CD4-positive, CD25-positive, alpha-beta regulatory T cell (primary cell): Measurements from ENCODE around the gene RPS21. TPM values are rescaled to one million over a fixed set of nuclear protein-coding genes. Genes with fewer than 3 reads are reported as not detected.
"Not testable (repeated sequence)": the region's sequence is repeated elsewhere in the genome, so short reads cannot be mapped to it uniquely, and the experiment has no call there.

Experiments
- ATAC-seq, 2 donors: fragments of 150-1000 bp; cut with Tn5 transposase; one replicate each; pipeline ENCODE4 v1.10.0; 2021; ENCODE audit warnings: low read depth in 2 of 2, moderate number of reproducible peaks in 2 of 2, moderate library complexity in 1 of 2
- DNase-seq, 3 donors: peaks; one replicate each; pipeline versions ENCODE4 v3.0.0 to v3.0.0-alpha.2; 2012 to 2022; ENCODE audit warnings: mixed read lengths in 1 of 3
- H3K27ac ChIP-seq: one replicate; pipeline ENCODE4 v1.7.0; 2013; ENCODE audit warnings: mild to moderate bottlenecking, low read length; ENCODE audit not compliant: insufficient read depth, poor library complexity, severe bottlenecking
- H3K27me3 ChIP-seq: one replicate; pipeline ENCODE4 v1.7.0; 2013; ENCODE audit warnings: low read length; ENCODE audit not compliant: control insufficient read depth, insufficient read depth
- H3K36me3 ChIP-seq: one replicate; pipeline ENCODE4 v1.7.0; 2013; ENCODE audit warnings: mild to moderate bottlenecking, low read length, moderate library complexity; ENCODE audit not compliant: control insufficient read depth, insufficient read depth
- H3K4me1 ChIP-seq: 2 replicates; pipeline ENCODE4 v1.7.0; 2013; ENCODE audit warnings: mild to moderate bottlenecking, low read length; ENCODE audit not compliant: insufficient read depth, control insufficient read depth, poor library complexity, severe bottlenecking
- H3K4me3 ChIP-seq: one replicate; pipeline ENCODE4 v1.7.0; 2013; ENCODE audit warnings: low read depth, mild to moderate bottlenecking, low read length, moderate library complexity
- H3K9me3 ChIP-seq, 2 experiments: 1 replicate in 1 of 2; 2 replicates in 1 of 2; pipeline ENCODE4 v1.7.0; 2013; ENCODE audit warnings: low read length in 2 of 2, mild to moderate bottlenecking in 1 of 2, moderate library complexity in 1 of 2; ENCODE audit not compliant: control insufficient read depth in 2 of 2
- H3K27ac Mint-ChIP-seq, 3 donors: one replicate each; pipeline ENCODE4 v1.8.0; 2020 to 2022; ENCODE audit warnings: mild to moderate bottlenecking in 3 of 3, mixed read lengths in 3 of 3, moderate library complexity in 2 of 3
- H3K27me3 Mint-ChIP-seq: one replicate; pipeline ENCODE4 v1.8.0; 2022; ENCODE audit warnings: mild to moderate bottlenecking, mixed read lengths
- H3K36me3 Mint-ChIP-seq: one replicate; pipeline ENCODE4 v1.8.0; 2020; ENCODE audit warnings: mixed read lengths
- H3K4me1 Mint-ChIP-seq, 4 donors: one replicate each; pipeline ENCODE4 v1.8.0; 2020 to 2022; ENCODE audit warnings: mixed read lengths in 4 of 4, mild to moderate bottlenecking in 1 of 4
- H3K4me3 Mint-ChIP-seq, 4 donors: one replicate each; pipeline ENCODE4 v1.8.0; 2020 to 2022; ENCODE audit warnings: mild to moderate bottlenecking in 4 of 4, mixed read lengths in 4 of 4, moderate library complexity in 3 of 4
- H3K9me3 Mint-ChIP-seq, 7 donors: one replicate each; pipeline ENCODE4 v1.8.0; 2020 to 2022; ENCODE audit warnings: mixed read lengths in 7 of 7, mild to moderate bottlenecking in 3 of 7, moderate library complexity in 2 of 7
- polyA plus RNA-seq, 4 donors: library from polyadenylated mRNA; unstranded; fragments of 300-500 nt; fragmentation: Illumina TruSeq; gene quantifications; one replicate each; pipeline ENCODE4 v1.2.3, GENCODE V29; 2021
- total RNA-seq: library from RNA; stranded (reverse); gene quantifications from one replicate; pipeline ENCODE4 v1.2.3, GENCODE V29; 2022

The RPS21 gene
- total and polyA plus RNA-seq, 5 donors from 2014 or later = 1,945 to 3,094 (median 2,256) TPM

DNA sequence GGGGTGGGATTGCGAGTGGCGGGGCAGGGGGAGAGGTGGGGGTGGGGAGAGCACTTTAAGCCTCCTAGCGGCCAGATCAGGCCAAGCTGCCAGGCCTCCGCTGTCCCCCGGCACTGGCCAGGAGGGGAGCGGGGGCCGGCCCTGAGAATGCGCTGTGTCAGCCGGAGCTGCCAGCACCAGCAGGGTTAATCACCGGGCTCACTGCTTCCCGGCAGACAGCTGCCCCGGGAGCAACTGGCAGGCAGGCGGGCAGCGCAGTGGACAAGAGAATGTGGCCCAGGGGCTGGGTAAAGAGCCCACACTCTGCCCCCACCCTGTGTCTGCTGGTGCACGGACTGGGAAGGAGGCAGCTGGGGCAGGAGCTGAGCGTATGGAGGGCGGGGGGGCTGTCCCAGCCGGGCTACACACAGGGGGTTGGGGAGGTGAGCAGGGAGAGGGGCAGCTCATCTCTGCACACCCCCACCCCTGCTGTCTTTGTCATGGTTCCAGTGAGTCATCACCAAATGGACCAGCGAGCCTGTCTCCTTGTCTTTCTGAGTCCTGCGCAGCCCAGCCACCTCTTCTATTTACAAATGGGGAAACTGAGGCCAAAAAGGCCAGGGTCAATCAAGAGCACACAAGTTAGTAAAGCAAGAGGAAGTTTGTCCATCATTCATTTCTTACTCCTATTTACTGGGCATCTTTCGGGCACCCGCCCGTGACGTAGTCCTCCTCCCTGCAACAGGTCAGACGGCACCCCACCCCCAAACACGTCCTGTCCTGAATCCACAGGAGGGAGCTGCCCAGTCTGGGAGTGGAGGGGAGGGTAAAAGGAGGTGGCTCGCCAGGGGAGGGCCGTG is 17.7 kb upstream of the RPS21 start:
- H3K27me3 Mint-ChIP-seq = peaks cover 30% of the 10 kb centered on the region
- H3K4me1 Mint-ChIP-seq = peaks cover 0 to 7% (median 0%) of the 10 kb centered on the region in 4 donors
- no peaks in the 10 kb centered on the region for H3K9me3 ChIP-seq
- DNase-seq (no peak), ATAC-seq (no peak)
- no peak overlapping the region for H3K27ac Mint-ChIP-seq
- no peaks in the 10 kb centered on the region for H3K36me3 ChIP-seq
- no peaks in the 10 kb centered on the region for H3K9me3 Mint-ChIP-seq
- peak overlapping the region in 2 of 4 donors; percentile 21 to 53 for H3K4me3 Mint-ChIP-seq
- H3K4me3 ChIP-seq = no peak overlapping the region
- no peaks in the 10 kb centered on the region for H3K36me3 Mint-ChIP-seq
- H3K27me3 ChIP-seq = no peaks in the 10 kb centered on the region
- no peak overlapping the region for H3K27ac ChIP-seq
- H3K4me1 ChIP-seq = peaks cover 25% of the 10 kb centered on the region

DNA sequence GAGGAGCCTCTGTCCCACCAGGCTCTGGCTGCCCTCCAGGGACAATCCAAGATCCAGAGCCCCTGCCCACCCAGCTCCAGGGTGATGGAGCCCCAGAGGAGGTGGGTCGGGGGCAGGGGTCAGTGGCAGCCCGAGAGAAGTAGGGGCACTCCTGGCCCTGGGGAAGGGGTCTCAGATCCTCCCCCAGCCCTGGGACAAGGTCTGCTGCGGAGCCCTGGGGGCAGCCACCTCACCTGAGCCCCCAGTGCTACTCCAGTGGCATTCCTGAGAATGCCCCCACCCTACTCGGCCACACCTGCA is 17.1 kb upstream of the RPS21 start:
- no peak overlapping the region for H3K27ac Mint-ChIP-seq
- ATAC-seq = no peak
- no peaks in the 10 kb centered on the region for H3K27me3 ChIP-seq

DNA sequence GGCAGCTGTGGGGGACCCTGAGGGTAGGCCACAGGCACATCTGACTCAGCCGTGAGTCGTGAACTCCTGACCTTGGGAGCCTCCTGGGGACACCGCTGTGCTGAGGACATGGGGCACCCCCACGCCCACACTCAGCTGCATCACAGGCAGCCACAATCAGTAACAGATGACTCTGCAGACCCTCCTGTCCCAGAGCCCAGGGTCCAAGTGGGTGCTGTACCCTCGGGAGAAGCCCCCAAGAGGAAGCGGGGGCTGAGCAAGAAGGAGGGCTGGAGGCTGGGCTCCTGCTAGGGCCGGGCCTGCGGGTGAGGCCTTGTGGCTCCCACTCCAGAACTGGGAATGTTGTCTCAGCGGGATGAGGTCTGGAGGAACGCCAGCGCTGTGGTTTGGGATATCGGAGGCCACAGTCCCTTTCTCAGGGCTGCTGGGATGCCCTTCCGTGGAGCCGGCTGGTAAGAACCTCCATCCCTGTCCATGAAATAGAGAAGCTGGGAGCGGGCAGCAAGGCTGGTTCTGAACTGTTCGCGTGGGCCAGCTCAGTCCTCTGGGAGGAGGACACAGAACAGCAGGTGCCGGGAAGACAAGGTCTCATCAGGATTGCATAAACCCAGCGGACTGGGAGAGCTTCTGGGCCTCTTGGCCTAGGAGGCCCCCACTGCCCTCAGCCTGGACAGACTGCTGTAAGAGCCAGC is 16.6 kb upstream of the RPS21 start:
- H3K36me3 ChIP-seq = no peaks in the 10 kb centered on the region
- Mint-ChIP-seq H3K36me3 (no peaks in the 10 kb centered on the region), H3K27ac (no peak overlapping the region), H3K4me1 (peaks cover 0 to 7% (median 0%) of the 10 kb centered on the region in 4 donors), H3K27me3 (peaks cover 20% of the 10 kb centered on the region), H3K9me3 (no peaks in the 10 kb centered on the region), H3K4me3 (no peak overlapping the region)
- H3K27ac ChIP-seq = no peak overlapping the region
- H3K27me3 ChIP-seq = no peaks in the 10 kb centered on the region
- H3K4me1 ChIP-seq = peaks cover 25% of the 10 kb centered on the region
- ATAC-seq (no peak), DNase-seq (no peak)
- H3K9me3 ChIP-seq = no peaks in the 10 kb centered on the region
- no peak overlapping the region for H3K4me3 ChIP-seq

More for the DNA sequence above, 17.1 kb upstream of the RPS21 start:
- Histone ChIP-seq H3K27ac (no peak overlapping the region), H3K4me1 (peaks cover 25% of the 10 kb centered on the region), H3K9me3 (no peaks in the 10 kb centered on the region), H3K36me3 (no peaks in the 10 kb centered on the region), H3K4me3 (no peak overlapping the region)
- DNase-seq = no peak
- Mint-ChIP-seq H3K9me3 (no peaks in the 10 kb centered on the region), H3K4me3 (no peak overlapping the region), H3K4me1 (peaks cover 0 to 7% (median 0%) of the 10 kb centered on the region in 4 donors), H3K36me3 (no peaks in the 10 kb centered on the region), H3K27me3 (peaks cover 25% of the 10 kb centered on the region)

DNA sequence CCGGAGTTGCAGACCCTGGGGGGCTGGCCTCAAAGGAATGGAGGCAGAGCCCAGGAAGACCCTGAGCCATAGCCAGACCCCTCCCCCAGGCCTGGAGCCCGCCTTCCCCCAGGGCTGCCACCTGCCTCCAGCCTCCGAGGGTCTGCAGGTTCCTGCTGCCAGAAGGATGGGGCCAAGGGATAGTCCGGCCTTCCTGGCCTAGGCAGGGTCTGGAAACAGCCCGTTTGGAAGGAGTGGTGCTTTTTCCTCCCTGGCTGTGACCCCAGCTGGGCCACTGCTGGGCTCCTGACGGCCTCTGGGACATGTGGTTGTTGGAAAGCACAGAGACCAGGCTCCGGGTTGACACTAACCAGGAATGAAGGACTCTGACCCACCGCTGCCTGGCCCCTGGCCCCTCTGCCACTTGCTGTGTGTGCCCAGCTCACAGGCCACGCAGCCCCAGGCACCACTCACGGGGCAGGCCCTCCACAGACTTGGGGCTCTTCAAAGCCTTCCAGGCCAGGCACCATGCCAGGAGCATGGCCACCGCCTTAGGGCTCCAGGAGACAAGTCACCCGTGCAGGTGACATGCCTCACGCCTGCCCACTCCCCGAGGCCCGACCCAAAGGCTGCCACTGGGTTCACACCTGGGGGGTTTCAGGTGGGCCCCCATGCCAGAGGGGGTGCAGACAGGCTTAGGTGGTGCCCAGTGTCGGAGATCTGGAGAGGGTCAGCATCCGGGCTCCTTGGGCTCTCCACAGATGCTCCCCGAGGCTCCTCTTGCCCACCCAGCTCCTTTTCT is 15.9 kb upstream of the RPS21 start:
- H3K4me1 ChIP-seq = peaks cover 24% of the 10 kb centered on the region
- H3K4me1 Mint-ChIP-seq = peaks cover 0 to 7% (median 0%) of the 10 kb centered on the region in 4 donors
- DNase-seq = no peak
- H3K9me3 ChIP-seq = no peaks in the 10 kb centered on the region
- no peak for ATAC-seq
- no peak overlapping the region for H3K27ac Mint-ChIP-seq
- no peaks in the 10 kb centered on the region for H3K27me3 ChIP-seq
- H3K9me3 Mint-ChIP-seq = no peaks in the 10 kb centered on the region
- no peaks in the 10 kb centered on the region for H3K36me3 Mint-ChIP-seq
- H3K27me3 Mint-ChIP-seq = peaks cover 19% of the 10 kb centered on the region
- no peaks in the 10 kb centered on the region for H3K36me3 ChIP-seq
- H3K4me3 ChIP-seq = no peak overlapping the region
- no peak overlapping the region for H3K27ac ChIP-seq
- no peak overlapping the region for H3K4me3 Mint-ChIP-seq

DNA sequence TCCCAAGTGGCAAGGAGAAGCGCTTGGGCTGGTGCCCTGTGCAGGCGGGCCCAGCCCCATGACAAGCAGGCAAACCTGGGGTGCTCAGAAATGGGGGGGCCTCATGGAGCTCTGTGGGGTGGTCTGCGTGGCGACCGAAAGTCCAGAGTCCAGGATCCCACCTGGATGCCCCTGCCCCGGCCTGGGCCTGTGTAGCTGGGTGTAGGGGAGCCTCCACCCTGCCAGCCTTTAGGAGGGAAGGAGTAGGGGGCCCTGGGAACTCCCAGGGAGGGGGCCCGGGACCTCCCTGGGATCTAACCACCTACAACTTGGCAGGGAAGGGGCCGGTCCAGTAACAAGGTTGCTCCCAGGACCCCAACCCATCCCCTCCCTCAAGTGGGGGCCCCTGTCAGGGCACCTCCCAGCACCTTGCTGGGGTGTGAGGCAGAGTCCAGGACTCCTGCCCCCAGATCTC is 15.3 kb upstream of the RPS21 start:
- no peak overlapping the region for H3K27ac ChIP-seq
- Mint-ChIP-seq H3K4me3 (no peak overlapping the region), H3K4me1 (peaks cover 0 to 7% (median 0%) of the 10 kb centered on the region in 4 donors), H3K9me3 (no peaks in the 10 kb centered on the region), H3K27me3 (peaks cover 19% of the 10 kb centered on the region), H3K36me3 (no peaks in the 10 kb centered on the region), H3K27ac (no peak overlapping the region)
- no peaks in the 10 kb centered on the region for H3K36me3 ChIP-seq
- H3K9me3 ChIP-seq = no peaks in the 10 kb centered on the region
- H3K4me3 ChIP-seq = no peak overlapping the region
- DNase-seq (no peak), ATAC-seq (no peak)
- no peaks in the 10 kb centered on the region for H3K27me3 ChIP-seq
- H3K4me1 ChIP-seq = peaks cover 17% of the 10 kb centered on the region

DNA sequence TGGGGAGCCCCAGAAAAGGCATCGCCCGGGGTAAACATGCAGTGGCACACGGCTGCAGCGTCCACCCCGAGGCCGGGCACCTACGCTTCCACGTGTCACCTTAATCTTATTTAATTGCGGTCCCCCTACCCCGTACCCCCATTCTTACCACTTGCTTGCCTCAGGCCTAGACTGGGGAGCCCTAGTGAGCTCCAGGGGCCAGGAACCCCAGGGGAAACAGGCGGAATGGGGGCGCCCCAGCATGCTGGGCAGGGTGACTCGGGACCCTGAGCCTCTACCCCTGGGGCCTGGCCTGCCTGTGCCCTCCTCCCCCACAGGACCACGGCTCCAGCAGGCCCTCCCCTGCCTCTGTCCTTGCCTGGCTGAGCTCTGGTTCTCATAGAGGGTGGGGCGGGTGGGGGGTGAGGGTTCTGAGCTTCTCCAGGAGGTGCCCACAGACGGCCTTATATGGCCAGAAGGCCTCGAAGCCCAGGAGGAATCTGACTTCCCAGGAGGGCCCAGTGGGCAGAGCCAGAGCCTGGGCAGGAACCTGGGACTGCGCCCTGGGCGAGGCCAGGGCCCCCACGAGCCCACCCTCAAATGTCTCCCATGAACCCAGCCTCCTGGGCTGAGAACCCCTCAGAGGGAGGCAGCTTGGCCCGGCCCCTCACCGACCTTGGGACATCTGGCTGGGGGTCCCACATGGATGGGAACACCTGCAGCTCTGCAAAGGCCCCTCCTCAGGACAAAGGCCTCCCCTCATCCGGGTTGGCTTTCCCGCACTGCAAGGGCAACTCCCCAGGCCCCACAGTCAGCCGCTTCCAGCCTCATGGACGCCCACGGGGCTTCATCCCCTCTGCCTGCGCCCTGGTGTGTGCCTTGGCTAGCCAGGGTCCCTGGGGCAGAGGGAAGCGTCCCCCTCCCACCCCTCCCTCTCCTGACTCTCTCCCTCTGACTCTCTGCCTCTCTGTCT is 14.6 kb upstream of the RPS21 start:
- Mint-ChIP-seq H3K27ac (no peak overlapping the region), H3K27me3 (peaks cover 19% of the 10 kb centered on the region), H3K9me3 (no peaks in the 10 kb centered on the region), H3K36me3 (no peaks in the 10 kb centered on the region), H3K4me1 (peaks cover 0 to 7% (median 2%) of the 10 kb centered on the region in 4 donors), H3K4me3 (no peak overlapping the region)
- no peak overlapping the region for H3K27ac ChIP-seq
- no peaks in the 10 kb centered on the region for H3K9me3 ChIP-seq
- H3K27me3 ChIP-seq = no peaks in the 10 kb centered on the region
- peaks cover 13% of the 10 kb centered on the region for H3K4me1 ChIP-seq
- no peak overlapping the region for H3K4me3 ChIP-seq
- no peak for DNase-seq
- no peak for ATAC-seq
- no peaks in the 10 kb centered on the region for H3K36me3 ChIP-seq

DNA sequence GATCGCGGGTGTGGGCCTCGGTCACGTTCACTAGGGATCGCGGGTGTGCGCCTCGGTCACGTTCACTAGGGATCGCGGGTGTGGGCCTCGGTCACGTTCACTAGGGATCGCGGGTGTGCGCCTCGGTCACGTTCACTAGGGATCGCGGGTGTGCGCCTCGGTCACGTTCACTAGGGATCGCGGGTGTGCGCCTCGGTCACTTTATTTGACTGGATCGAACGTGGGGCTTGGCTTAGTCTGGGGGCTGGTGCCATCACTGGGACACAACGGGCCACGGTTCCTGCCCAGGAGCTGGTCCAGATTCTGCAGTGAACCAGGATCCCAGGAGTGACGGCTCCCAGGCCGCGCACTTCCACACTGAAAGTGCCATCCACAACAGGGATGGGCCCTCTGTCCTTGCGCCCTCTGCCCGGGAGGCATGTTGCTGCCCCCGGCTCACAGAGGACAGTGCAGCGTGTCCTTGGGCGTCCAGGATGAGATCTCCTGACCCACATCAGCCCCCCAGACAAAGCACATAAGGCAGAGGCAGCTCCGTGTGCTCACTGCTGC is 13.2 kb upstream of the RPS21 start:
- not testable (repeated sequence) for ATAC-seq, H3K9me3 ChIP-seq, H3K36me3 ChIP-seq, H3K9me3 Mint-ChIP-seq, H3K4me1 ChIP-seq, H3K4me3 Mint-ChIP-seq, H3K27me3 Mint-ChIP-seq, H3K27ac Mint-ChIP-seq, H3K4me1 Mint-ChIP-seq, H3K27me3 ChIP-seq, H3K4me3 ChIP-seq, H3K27ac ChIP-seq, DNase-seq, H3K36me3 Mint-ChIP-seq
